G401.6 (cell line): Measurements from ENCODE around the gene ZNF335.
"Not testable (repeated sequence)": the region's sequence is repeated elsewhere in the genome, so short reads cannot be mapped to it uniquely, and the experiment has no call there.

Experiments
- FAIRE-seq: peaks from 2 replicates; lab custom pipeline; 2012; peaks lifted over from hg19 to GRCh38; lab: Jason Lieb, UNC

ZNF335 gene

GRCh38 chr20:46000262-46000996, 28.4 kb upstream of the ZNF335 start:
- FAIRE-seq = no peak

- no peak for FAIRE-seq
Measured at GRCh38 chr20:45999557-46000261, 27.7 kb upstream of the ZNF335 start.

- no peak for FAIRE-seq
Measured at GRCh38 chr20:45998761-45999160, 26.8 kb upstream of the ZNF335 start.

- FAIRE-seq = no peak
Measured at GRCh38 chr20:45998337-45998736, 26.3 kb upstream of the ZNF335 start.

- no peak for FAIRE-seq
Measured at GRCh38 chr20:45997187-45997586, 25.2 kb upstream of the ZNF335 start.

- not testable (repeated sequence) for FAIRE-seq
Measured at GRCh38 chr20:45995495-45996097, 23.6 kb upstream of the ZNF335 start.

GRCh38 chr20:45994761-45995493, 22.9 kb upstream of the ZNF335 start:
- no peak for FAIRE-seq

GRCh38 chr20:45993197-45993951, 21.4 kb upstream of the ZNF335 start:
- FAIRE-seq = no peak

GRCh38 chr20:45991616-45992015, 19.6 kb upstream of the ZNF335 start:
- no peak for FAIRE-seq

GRCh38 chr20:45988830-45989229, 16.8 kb upstream of the ZNF335 start:
- not testable (repeated sequence) for FAIRE-seq

- no peak for FAIRE-seq
Measured at GRCh38 chr20:45987108-45987780, 15.2 kb upstream of the ZNF335 start.

GRCh38 chr20:45985573-45985972, 13.6 kb upstream of the ZNF335 start:
- no peak for FAIRE-seq

- FAIRE-seq = no peak
Measured at GRCh38 chr20:45983279-45983743, 11.3 kb upstream of the ZNF335 start.

GRCh38 chr20:45981261-45981660, 9.3 kb upstream of the ZNF335 start:
- FAIRE-seq = no peak

- no peak for FAIRE-seq
Measured at GRCh38 chr20:45976086-45976485, 4.1 kb upstream of the ZNF335 start.

- FAIRE-seq = no peak
Measured at GRCh38 chr20:45975686-45976085, 3.7 kb upstream of the ZNF335 start.

GRCh38 chr20:45974896-45975565, 3.0 kb upstream of the ZNF335 start:
- FAIRE-seq = no peak

GRCh38 chr20:45972500-45973183, 639 bp upstream of the ZNF335 start:
- no peak for FAIRE-seq

- FAIRE-seq = no peak
Measured at GRCh38 chr20:45971425-45971674, 653 bp downstream of the ZNF335 start.

- FAIRE-seq = no peak
Measured at GRCh38 chr20:45970646-45971424, 1.2 kb downstream of the ZNF335 start.
